HG02885 (cell line): ENCODE data around the gene REPS2.
"Not testable (repeated sequence)": the region's sequence is repeated elsewhere in the genome, so short reads cannot be mapped to it uniquely, and the experiment has no call there.

Source experiments
- ATAC-seq: cut with Tn5 transposase; IDR thresholded peaks from one replicate; pipeline ENCODE4 v1.9.1; 2021; ENCODE audit warnings: mild to moderate bottlenecking; ENCODE audit not compliant: unreplicated experiment, poor library complexity

REPS2 gene

DNA sequence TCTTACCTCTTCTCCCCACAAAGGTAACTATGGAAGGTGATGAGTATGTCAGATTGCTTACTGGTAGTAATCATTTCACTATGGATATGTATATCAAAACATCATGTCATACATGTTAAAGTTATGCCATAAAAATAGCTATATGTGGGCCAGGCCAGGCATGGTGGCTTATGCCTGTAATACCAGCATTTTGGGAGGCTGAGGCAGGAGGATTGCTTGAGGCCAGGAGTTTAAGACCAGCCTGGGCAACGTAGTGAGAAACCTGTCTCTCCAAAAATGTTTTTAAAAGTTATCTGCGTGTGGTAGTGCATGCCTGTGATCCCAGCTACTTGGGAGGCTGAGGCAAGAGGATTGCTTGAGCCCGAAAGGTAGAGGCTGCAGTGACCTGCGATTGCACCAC, 16.2 kb downstream of the REPS2 start:
- not testable (repeated sequence) for ATAC-seq

GRCh38 chrX:16963216-16963615, 16.8 kb downstream of the REPS2 start:
- ATAC-seq, result no peak

- not testable (repeated sequence) for ATAC-seq
These were observed 18.5 kb downstream of the REPS2 start for GRCh38 chrX:16964976-16965375.

DNA sequence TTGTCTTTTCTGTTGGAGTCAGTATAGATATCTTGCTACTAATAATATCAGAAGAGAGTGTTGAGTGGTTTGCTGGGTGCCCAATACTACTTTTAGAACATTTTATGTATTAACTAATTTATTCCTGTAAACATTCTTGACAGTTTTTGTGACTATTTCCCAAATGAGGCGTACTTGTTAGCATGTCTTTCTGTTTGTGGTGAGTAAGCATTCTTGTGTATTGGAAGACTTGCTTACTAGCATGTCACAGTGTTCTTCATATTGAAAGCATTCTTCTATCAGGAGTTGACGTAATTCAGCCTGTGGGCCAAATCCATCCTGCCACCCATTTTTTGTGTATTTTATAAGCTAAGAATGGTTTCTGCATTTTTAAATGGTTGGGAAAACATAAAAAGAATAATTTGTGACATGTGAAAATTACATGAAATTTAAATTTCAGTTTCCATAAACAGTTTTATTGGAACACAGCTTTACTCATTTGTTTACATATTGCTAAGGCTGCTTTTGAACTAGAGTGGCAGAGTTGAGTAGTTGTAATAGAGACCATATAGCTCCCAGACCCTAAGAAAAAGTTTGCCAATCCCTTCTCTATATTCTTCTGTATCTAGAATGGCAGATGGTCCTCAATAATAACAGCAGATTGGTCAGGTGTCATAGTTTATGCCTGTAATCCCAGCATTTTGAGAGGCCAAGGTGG, 20.4 kb downstream of the REPS2 start:
- no peak for ATAC-seq

DNA sequence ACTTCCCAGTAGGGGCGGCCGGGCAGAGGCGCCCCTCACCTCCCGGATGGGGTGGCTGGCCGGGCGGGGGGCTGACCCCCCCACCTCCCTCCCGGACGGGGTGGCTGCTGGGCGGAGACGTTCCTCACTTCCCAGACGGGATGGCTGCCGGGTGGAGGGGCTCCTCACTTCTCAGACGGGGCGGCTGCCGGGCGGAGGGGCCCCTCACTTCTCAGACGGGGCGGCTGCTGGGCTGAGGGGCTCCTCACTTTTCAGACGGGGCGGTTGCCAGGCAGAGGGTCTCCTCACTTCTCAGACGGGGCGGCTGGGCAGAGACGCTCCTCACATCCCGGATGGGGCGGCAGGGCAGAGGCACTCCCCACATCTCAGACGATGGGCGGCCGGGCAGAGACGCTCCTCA, 22.3 kb downstream of the REPS2 start:
- ATAC-seq, result not testable (repeated sequence)

DNA sequence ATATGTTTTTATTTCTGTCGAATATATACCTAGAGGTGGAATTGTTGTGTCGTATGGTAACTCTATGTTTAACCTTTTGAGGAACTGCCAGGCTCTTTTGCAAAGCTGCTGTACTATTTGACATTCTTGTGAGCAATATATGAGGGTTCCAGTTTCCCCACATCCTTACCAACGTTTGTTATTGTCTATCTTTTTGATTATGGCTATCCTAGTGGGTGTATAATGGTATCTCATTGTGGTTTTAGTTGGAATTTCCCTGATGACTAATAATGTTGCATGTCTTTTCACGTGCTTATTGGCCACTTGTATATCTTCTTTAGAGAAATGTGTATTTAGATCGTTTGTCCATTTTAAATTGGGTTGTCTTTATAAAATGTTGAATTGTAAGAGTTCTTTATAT, 24.5 kb downstream of the REPS2 start:
- no peak for ATAC-seq

- no peak for ATAC-seq
These were observed 25.2 kb downstream of the REPS2 start for GRCh38 chrX:16971694-16972093.

- no peak for ATAC-seq
These were observed 28.8 kb downstream of the REPS2 start for GRCh38 chrX:16975233-16975632.

DNA sequence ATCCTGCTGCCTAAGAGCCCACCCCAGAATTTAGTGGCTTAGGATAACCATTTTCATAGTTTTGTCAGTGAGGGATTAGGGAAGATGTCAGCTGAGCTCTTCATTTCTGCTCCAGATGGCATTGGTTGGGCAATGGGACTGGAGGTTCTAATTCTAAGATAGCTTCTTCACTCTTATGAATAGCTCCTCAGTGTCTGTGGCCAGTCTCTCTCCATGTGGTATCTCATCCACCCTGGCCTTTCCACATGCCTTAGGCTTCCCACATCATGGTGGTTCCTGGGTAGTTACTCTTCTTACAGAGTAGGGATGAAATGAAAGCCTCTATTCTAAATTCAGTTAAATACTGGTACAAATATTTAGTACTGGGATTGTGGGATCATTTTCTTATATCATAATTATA, 31.3 kb downstream of the REPS2 start:
- no peak for ATAC-seq

DNA sequence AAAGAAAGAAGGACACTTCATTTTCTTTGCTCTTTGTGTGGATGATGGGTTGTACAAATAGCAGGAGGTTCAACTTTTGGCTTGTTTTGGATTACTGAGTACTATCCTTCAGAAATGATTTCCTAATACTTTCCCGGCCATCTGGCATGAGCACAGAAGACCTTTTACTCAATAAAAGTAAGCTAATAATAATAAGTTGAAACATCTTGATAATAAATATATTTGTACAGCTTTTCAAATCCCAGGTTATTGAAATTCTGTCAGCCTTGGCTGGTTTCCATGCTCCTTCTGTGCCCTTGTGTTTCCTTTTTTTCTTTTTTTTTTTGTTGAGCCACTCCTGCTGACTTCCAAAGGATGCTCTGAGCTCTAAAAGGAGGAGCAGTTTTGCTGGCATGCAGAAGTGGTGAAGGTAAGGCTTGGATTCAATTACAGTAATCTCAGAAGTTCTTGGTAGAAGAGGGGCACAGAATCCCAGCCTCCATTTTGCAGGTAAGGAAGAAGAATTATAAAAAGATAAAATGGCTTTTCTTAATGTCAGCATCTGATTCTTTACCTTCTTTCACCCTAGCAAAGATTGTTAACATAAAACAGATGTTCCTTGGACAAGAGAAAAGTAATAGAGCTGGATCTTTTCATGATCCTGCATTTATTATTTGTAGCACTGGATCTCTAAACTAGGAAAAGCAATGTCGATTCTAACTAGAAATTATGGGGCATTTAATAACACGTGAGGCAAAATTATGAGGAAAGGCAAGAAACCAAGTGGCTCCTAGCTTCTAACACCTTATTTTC, 31.9 kb downstream of the REPS2 start:
- ATAC-seq, result no peak

DNA sequence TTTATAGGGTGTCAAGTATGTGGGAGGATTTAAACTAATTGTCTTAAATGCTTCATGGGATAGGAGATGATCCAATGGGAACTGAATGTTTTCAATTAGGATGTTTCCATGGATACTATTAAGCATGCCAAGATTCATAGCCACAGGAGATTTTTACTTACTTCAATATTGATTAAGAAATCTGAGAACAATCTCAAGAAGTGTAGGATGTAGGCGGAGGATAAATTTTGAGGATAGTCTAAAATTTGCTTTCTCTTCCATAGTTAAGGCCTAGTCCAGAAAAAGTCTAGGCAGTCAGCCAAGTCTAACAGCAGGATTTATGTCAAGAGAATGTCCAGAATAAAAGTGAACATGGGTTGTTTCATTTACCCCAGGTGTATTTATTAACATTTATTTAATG, 32.8 kb downstream of the REPS2 start:
- ATAC-seq, result no peak

- no peak for ATAC-seq
These were observed 34.8 kb downstream of the REPS2 start for GRCh38 chrX:16981209-16981608.

DNA sequence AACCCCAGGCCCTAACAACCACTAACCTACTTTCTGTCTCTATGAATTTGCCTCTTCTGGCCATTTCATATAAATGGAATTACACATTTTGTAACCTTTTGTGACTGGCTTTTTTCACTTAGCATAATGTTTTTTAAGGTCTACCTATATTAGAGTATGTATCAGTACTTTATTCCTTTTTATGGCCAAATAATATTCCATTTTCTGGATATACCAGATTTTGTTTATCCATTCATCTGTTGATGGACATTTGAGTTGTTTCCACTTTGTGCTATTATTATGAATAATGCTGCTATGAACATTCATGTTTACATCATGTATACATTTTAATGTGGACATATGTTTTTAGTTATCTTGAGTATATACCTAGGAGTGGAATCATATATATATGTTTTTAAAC, 35.5 kb downstream of the REPS2 start:
- ATAC-seq, result no peak

GRCh38 chrX:16983051-16983450, 36.6 kb downstream of the REPS2 start:
- ATAC-seq, result no peak

- no peak for ATAC-seq
These were observed 38.8 kb downstream of the REPS2 start for GRCh38 chrX:16985286-16985685.

DNA sequence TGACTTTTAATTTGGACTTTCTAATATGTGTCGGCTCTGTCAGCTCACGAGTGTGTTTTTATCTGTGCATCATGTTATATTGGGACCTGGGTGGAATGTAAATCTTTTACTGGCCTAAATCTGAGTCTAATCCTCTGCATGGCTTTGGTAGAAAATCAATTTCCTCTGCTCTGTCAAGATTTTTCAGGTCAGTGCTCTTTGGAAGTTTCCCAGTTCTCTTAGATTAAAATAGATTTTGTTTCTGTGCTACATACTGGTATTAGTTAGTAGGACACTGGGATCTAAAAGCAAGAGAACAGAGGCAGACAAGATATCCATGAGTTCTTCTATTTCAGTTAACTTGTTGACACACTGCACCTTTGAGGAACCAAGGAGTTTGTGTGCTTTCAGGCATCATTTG, 39.7 kb downstream of the REPS2 start:
- no peak for ATAC-seq

DNA sequence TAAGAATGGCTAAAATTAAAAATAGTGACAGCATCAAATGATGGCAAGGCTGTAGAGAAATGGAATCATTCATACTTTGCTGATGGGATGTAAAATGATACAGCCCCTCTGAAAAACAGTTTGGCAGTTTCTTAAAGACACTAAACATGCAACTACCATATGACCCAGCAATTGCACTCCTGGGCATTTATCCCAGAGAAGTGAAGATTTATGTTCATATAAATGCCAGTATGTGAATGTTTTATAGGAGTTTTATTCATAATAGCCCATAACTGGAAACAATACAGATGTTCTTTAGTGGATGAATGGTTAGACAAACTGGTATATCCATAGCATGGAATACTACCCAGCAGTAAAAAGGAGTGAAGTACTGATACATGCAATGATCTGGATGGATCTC, 43.3 kb downstream of the REPS2 start:
- ATAC-seq, result no peak

DNA sequence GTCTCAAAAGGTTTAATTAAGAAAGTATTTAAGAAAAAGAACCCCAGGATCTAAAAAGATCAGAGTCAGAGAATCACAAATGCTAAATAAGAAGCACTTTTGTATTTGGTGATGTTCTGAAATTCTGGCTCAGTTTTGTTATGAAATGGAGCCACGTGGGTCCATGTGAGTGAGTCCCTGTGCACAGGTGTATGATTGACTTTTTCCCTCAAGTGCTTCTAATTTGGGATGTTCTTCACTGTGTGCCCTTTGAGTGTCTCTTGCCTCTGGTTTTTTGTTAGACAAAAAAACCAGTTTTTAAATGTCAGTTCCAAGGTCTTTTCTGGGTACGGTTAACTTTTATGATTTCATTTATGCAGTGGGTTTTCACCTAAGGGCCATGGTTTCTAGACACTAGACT, 44.4 kb downstream of the REPS2 start:
- no peak for ATAC-seq

DNA sequence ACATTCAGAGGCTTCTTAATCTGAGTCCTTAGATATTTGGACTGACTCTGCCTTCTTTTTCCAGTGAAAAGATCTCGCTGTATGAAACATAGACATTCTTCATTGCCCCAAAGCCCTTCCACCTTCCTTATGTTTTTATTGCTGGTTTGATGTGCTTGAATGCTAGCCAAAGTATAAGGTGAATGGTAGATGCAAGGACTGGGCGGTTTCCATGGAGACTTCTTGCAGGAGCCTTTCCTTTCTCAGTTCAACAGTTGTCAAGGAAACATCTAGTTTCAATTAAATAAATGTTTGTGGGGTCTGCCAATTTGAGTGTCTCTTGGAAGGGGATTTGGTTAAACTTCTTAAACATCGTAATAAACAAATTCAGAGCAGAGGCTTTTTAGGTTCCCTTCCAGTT, 46.0 kb downstream of the REPS2 start:
- no peak for ATAC-seq

DNA sequence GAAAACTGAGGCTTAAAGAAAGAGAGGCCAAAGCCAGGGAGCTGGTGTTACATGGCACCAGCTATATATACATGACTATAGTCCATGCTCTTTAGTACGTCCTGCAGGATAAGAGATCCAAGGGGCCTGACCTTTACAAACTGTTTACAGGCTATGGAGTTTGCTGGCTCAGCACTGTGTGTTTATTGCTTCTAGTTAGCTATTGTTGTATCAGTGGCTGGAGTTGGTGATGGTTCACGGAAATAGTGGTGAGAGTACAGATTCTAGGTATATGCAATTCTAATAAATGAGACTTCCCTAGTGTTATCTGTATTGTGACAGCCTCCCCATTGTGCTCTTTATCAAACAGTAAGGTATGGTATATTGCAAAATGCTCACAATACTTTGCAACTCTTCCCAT, 46.5 kb downstream of the REPS2 start:
- ATAC-seq, result no peak

- no peak for ATAC-seq
These were observed 47.4 kb downstream of the REPS2 start for GRCh38 chrX:16993791-16994318.

- ATAC-seq, result no peak
These were observed 48.3 kb downstream of the REPS2 start for GRCh38 chrX:16994736-16995135.
